Prostate gland (tissue), 2 donors: ENCODE data around the gene HMGCS2.

Experiments
- CTCF ChIP-seq, 4 experiments: fragments of 200-600 bp in 2 of 4; fragments of 450-650 bp in 2 of 4; sonication (generic) in 2 of 4; IDR thresholded peaks; 1 replicate in 3 of 4; 2 replicates in 1 of 4; pipeline ENCODE4 v1.5.1; 2016 to 2019; ENCODE audit warnings: antibody characterized with exemption in 4 of 4, mild to moderate bottlenecking in 2 of 4, moderate library complexity in 2 of 4
- POLR2A ChIP-seq: fragments of 450-650 bp; IDR thresholded peaks from one replicate; pipeline ENCODE4 v1.6.1; 2016; ENCODE audit warnings: antibody characterized with exemption, mild to moderate bottlenecking
- POLR2AphosphoS5 ChIP-seq: sonication (generic); formaldehyde crosslinking; IDR thresholded peaks from one replicate; pipeline ENCODE4 v1.6.1; 2017; ENCODE audit warnings: antibody characterized with exemption

- TF ChIP-seq POLR2A, result no peak
- TF ChIP-seq CTCF (IDR thresholded peaks at IDR 0.05), result no peak
- no peak for TF ChIP-seq POLR2AphosphoS5
Observed at GRCh38 chr1:119767486-119767885, 1.2 kb downstream of the HMGCS2 start.
